Stromal cell of bone marrow (primary cell): ENCODE data around the gene TTLL12.

Source experiments
- DNase-seq: peaks from one replicate; pipeline ENCODE4 v3.0.0-alpha.2; 2012; ENCODE audit warnings: low read depth

Gene TTLL12

DNA sequence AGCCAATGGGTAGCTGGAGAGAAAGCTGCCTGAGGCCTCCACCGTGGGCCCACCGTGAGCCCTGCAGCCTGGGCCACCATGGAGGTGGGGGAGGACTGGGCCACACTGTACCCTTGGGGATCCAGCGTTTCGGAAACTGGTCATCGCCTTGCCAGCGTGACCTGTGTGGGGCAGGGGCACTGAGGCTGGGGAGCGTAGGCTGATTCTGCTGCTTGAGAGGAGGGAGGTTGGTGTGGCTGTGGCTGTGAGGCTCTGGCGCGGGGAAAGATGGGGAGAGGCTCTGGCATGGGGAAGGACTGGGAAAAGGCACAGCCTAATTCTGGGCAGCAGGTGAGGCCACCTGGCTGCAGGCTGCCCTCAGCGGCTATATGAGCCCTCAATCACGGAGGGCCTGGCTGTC lies 12.6 kb upstream of the TTLL12 start:
- no peak for DNase-seq

DNA sequence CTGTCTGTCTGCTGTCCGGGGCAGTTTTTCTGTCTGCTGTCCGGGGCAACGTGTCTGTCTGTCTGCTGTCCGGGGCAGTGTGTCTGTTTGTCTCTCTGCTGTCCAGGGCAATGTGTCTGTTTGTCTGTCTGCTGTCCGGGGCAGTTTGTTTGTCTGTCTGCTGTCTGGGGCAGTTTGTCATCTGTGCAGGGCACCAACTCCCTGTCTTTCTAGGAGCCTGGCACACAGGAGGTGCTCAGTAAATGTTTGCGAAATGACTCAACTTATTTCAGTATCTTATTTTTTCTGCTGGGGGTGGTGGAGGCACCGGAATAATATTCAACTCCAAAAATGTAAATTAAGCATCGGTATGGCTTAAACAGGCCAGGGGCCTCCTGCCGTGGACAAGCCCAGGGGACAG lies 12.0 kb upstream of the TTLL12 start:
- no peak for DNase-seq

DNA sequence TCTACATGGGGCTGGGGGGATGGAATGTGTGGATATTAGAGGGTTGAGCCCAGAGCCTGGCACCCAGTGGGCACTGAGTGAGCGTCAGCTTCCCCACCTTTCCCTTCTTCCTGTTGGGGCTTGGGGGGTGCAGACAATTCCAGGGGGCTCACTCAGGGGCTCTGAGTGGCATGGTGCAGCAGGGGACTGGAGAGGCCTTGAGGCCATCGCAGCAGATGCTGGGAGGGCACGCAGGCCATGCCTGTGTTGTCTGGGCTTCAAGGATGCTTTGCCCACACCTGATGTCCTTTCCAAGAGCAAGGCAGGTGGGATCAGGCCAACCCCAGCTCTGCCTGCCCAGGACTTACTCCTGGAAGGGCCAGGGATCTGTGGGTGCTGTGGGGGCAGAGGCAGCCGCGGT lies 11.2 kb upstream of the TTLL12 start:
- DNase-seq = no peak

DNA sequence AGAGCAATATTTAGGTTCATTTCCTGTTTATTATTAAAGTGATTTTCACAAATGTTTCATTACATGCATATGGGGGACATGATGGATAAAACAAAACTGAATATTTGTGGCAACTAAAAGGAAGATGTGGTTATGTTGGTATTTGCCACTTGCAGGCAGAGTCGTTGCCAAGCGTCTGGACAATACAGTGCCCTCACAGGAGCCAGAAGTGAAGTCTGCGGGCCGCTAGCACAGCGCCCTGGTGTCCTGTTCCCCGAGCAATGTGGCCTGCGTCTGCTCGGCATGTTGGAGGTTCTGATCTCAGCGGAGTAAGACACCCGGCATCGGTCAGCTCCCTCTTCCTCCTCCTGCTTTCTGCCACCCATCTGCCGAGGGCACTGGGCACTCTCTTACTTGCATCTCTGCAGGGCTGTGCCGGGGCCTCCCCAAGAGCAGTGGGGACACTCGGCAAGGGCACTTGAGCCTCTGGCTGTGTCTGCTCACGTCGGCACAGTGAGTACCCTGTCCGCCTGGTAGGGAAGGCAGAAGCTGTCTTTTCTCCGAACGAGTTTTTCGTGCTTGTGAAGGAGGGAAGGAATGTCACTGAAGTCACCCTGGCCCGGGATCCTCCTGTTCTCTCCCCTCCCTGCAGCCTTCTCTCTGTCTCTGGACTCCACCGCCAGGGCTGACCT lies 10.5 kb upstream of the TTLL12 start:
- no peak for DNase-seq

DNA sequence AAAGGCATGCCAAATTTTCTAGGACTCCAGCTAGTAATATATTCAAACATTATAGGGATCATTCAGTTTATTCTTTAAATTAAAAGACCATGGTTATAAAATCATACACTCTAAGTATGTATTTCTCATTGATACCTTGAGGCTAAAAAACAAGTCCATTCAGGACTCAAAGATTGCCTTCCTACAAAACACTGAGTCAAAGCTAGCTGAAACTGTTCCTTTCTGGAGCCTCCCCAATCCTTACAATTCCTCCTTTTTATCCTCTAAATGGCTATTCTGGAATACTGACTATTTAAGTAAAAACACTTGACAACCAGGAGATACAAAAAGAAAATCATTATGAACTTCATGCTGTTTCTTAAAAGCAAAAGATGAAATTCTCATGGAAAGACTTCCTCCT lies 4.9 kb upstream of the TTLL12 start:
- no peak for DNase-seq

DNA sequence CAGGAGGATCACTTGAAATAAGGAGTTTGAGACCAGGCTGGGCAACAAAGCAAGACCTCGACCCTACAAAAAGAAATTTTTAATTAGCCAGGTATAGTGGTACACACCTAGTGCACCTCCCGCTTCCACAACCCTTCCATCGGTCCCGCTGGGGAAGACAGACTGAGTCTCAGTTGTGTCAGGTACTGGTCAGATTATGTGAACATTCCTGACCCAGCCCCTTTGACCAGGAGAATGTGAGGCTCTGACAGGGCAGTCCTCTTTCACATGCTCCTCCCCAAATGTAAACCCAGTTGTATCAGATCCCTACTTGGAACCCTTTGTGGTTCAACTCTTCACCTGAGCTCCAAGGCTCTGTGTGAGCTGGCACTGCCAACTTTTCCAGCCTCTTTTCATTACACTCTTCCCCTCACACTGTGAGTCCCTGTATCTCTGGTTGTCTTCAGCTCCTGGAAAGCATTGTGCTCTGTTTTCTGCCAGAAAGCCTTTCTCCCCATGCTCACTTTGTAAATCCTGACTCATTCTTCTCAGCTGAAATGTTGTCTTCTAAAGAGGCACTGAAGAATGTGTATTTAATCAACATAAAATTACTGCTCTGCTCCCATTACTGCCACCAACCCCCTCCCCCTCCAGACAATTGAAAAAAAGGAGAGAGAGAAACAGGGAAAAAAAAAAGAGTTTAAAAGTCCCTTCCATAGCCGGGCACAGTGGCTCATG lies 2.1 kb upstream of the TTLL12 start:
- DNase-seq = no peak

DNA sequence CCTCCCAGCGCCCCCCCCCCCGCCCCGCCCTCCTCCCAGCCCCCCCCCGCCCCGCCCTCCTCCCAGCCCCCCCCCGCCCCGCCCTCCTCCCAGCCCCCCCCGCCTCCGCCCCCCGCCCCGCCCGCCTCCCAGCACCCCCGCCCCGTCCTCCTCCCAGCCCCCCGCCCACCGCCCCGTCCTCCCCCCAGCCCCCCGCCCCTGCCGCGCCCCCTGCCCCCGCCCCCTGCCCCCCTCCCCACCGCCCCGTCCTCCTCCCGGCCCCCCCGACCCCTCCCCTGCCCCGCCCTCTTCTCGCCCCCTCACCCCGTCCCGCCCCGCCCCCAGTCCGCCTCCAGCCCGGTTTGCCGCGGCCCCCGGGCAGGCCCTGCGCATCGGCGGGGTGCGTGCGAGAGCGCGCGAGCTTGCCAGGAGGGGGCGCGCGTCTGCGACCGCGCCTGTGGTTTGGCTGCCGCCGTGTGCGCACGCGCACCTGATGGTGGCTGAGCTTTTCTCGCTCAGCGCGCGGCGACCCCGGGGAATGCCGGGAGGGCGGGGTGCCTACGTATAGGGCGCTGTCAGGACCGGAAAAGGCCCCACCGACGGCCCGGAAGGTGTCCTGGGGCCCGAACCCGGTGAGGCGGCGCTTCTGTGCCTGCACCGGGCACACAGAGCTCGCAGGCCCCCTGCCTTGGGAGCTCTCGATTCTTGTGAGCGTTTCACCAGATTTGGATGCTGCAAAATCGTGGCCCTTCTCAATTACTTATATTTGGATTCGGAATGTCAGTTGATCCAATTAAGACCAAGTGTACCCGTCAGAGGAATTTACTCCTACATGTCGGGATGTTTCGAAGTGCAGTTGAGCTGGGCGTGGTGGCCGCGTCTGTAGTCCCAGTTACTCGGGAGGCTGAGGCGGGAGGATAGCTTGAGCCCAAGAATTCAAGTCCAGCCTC lies 501 bp upstream of the TTLL12 start:
- peak; percentile 82 for DNase-seq

DNA sequence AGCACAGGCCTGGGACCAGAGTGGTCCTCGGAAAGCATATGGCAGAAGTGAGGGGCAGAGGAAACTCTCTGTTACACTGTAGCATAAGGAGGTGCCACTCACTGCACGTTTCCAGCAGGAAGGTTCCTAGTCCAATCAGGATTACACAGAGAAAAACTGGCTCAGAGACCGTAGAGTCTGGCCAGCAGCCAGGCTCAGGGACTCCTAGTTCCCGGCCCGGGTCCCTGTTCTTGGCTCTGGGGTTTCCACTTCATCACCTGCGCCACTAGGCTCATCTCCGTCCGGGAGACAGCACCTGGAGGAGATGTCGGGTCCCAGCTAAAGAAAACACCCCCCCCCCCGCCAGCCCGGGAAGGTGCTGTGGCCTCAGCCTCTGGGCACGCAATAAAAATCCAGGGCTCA lies 1.1 kb downstream of the TTLL12 start:
- no peak for DNase-seq

DNA sequence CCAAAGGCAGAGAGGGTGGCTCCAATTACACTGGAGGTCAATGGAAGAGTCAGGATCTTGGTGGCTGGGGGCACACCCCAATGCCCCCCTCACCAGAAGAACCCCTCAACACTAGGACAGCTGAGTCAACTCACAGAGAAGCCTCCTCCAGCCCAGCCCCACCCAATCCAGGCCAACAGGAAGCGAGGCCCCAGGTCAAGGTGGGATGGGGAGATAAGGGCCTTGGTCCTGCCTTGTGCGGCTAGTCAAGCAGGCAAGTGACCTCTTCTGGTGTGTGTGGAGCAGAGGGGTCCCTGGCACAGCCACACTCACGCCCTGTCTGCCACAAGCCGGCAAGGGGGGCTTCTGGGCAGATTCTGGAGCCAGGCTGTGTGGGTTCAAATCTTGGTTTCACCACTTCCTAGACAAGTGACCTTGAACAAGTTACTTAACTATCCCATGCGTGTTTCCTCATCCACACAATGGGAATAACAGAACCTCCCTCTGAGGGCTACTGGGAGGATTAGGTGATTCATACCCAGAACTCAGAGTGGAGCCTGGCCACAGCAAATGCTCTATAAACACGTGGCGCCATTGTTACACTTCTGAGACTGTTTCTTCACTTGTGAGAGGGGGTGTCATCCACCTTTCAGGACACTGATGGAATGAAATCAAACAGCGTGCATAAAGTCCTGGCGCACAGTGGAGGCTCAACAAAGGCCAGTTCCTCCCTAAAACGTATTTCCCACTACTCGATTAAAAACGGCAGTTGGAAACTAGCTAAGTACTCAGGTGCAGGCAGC lies 3.2 kb downstream of the TTLL12 start:
- DNase-seq = no peak

DNA sequence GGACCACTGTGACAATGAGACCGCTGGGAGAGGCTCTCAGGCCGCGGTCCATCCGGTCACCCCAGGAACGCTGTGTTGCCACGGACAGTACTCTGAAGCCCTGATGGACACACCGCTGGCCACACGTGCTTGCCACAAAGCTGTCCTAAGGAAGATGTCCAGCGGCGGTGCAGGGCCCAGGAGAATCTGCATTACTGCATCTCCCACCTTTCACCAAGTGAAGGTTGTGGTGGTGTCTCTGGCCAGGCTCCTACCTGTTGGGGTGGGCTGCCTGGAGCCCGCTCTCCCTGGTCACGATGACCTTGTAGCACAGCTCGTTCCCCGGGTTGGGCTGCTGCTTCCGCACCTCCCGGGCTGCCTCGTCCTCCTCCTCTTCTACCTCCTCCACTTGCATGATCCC lies 4.2 kb downstream of the TTLL12 start:
- DNase-seq = no peak

DNA sequence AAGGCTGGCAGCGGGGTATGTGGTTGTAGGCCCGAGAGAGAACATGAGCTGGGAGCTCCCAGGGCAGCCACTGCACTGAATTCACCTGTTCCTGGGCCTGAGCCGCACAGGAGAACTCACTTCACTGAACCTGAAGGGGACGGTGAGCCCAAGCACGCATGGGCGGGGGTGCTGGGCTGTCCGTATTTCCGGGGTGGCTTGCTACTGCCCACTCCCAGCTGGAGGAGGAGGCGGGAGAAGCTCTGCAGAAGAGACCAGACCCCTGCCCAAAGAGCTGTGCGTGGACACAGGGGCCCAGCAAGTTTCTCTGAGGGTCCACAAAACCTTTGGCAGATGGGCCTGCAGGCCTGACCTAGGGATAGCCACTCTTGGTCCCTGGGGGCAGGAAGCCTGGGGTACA lies 4.8 kb downstream of the TTLL12 start:
- no peak for DNase-seq

DNA sequence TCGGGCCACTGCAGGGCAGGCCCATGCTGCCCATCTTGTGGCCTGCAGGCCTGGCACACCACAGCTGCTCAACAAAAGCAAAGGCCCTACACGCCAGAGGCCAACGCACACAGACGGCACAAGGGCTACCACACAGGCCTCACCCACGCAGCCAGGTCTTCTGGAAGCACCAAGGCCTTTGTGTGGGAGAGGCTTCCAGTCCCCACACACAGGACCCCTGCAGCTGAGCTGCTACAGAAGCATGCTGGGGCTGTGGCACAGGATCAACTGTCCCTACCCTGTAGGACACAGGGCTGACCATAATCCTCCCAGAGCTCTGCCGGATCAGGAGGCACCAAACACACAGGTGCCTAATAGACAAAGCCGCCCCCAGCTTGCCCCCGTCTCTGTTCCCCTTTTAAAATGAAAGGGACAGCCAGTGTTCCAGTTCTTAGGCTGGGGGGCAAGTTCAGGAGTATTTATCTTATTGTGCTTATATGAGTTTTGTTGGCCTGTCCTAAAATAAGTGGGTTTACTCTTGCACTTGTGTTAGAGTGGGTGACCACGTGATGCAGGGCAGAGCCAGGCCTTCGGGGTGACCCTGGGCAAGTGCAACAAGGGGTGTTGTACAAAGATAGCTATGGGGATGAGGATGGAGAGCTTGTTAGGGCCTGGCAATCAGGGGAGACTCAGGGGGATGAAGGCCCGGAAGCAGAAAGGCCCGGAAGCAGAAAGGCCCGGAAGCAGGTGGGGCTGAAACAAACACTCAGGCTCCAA lies 5.4 kb downstream of the TTLL12 start:
- DNase-seq = no peak

DNA sequence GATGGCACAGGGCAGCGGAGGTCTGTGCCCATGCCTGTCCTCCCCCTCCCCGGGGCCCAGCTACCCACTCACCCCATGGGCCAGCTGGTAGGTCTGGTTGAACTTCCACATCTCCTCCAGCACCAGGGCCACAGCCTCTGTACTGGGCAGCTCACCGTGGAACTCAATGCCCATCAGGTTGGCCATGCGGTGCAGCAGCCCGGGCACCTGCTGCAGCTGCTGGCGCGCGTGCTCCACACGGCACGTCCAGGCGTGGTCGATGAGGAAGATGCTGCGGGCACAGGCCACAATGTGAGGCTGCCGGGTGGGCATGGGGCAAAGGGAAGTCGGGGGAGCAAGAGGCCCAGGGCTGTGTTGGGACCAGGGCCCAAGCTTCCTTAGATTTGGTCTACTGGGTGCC lies 6.3 kb downstream of the TTLL12 start:
- no peak for DNase-seq

DNA sequence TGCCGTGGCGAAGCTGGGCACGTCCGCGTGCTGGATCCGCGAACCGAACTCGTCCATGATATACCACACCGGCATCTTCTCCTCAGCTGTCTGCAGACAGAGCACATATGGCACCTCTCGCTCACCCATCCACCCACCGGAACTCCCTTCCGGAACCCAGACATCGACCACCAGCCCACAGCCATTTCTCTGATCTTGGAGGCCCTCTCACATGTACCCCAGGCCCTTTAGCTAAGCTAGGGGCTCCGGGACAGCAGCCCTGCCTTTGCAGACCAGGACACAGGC lies 7.1 kb downstream of the TTLL12 start:
- no peak for DNase-seq

DNA sequence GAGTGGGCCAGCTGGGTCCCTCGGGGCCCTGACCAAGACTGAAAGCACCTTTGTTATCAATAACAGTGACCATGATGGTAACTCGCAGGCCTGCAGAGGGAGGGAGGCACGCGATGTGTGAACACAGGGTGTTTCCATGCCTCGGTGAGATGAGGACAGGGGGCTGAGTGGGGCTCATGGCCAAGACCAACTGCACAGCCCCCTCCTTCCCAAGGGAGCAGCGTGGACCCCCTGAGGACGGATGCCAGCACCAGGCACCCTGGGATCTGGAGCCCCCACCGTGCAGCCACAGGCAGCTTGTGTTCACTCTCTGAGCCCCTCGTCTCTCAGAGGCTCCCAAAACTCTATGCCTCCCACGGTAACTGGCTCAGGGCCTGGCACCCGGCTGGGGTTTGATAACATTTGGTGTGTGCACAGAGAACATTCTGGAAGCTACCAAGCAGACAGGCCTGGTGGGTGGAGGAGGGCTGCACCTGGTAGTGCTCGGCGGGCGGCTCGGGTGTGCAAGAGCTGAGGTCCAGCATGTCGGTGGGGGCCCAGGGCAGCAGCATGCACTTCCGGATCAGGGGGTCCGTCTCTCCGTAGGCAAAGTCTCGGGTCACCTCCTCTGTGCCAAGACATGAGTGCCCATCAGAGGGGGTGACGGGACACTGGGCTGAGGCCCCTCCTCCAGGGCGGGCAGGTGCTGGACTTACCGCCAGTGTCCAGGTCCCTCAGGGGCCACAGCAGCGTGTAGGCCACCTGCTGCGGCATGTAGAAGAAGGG lies 7.6 kb downstream of the TTLL12 start:
- no peak for DNase-seq

DNA sequence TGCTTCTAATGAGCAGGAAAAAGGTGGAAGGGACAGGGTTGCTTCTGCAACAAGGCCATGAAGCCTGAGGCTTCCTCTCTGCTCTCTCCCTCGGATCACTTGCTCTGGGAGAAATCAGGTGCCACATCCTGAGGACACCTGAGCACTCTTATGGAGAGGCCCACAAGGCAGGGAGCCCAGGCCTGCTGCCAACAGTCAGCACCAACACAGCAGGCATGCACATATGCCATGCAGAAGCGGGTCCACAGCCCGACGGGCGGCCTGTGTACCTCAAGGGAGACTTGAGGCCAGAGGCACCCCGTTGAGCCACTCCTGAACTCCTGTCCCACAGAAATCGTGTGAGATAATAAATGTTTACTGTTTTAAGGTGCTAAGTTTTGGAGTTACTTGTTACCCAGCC lies 9.5 kb downstream of the TTLL12 start:
- no peak for DNase-seq

DNA sequence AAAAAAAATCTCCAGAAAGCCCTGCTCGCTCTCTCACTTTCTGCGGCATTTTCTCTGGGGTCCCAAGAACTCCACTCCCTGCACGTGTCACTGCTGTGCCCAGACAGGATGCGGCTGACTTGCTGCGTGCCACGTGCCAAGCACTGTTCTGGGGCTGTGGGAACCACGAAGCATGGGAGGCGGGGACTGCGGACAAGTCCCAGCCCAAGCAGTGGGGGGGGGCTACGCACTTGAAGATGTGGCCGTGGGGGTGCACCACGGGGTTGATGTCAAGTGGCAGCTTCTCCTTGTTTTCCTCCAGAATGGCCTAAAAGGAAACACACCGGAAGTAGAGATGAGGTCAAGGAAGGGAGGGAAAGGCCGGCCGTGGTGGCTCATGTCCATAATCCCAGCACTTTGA lies 10.8 kb downstream of the TTLL12 start:
- no peak for DNase-seq

DNA sequence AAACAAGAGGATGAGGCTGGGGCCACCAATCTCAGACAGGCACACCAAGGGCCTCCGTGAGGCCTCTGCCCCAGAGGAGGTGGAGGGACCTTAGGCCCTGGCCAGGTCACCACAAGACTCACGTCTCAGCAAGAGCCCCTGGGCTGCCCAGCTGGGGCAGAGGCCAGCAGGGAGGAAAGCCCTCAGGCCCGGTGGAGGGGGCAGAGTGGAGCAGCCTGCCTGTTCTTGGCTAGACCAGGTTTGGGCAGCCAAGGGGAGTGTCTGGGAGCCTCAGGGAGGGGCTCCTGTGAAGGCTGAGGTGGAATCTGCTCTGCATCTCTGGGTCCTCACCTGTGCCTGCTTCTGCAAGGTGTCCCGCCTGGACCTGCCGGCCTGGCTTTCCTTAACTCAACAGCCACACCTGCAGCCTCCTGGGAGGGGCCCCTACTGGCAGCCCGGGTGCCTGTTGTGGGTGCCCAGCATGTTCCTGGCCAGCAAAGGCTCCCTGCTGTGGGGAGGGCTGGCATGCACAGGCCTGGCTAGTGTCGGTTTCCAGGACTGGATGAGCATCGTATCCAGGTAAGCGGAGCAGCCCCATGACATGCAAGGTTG lies 11.9 kb downstream of the TTLL12 start:
- DNase-seq = no peak

DNA sequence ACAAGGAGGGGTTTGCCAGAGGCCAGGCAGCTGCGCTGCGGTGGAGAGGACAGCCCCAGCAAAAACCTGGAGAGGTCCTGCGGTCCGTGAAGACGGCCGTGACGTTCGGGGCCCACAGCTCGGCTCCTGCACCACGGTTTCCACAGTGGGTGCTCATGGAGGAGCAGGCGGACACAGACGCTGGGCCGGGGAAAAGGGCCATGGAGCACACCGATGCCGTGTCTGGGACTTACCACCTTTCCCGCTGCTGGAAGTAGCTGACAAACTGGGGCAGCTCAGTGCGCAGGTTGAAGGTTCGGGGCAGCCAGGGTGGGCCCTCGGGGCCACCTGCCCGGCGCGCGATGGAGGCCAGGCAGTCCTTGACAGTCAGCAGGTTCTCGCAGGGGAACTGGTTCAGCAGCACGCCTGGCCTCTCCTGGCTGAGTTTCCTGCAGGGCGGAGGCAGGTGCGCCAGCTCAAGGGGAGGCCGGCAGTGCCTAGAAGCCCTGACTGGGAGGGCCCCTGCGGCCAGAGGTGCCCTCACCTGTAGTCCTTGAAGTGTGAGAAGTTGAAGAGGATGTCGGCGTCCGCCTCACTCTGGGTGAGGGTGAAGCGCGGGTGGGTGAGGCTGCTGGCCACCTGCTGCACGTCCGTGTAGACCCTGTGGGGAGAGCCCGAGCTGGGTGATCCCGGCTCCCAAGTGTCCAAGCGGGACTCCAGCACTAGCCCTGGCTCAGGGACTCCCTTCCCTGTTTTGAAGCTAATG lies 12.8 kb downstream of the TTLL12 start:
- DNase-seq = no peak

DNA sequence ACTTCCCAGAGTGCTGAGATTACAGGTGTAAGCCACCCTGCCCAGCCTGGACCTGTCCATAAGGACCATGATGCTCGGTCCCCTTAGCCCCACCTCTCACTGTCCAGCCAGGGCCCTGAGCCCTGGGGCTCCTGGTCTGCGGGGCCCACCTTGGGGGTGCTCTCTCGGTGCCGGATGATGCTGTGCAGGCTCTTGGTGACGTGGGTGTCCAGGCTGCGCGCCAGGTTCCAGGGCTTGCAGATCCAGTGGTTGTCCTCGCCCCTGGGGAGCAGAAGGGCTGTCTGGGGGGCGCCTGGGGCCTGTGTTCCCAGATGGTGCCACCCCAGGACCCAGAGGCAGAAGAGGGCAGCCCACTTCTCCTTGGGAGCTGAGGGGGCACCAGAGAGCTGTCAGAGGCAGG lies 13.4 kb downstream of the TTLL12 start:
- DNase-seq = no peak
